ENCODE measurements around the gene OR51A4. TPM values are rescaled to one million over a fixed set of nuclear protein-coding genes. Genes with fewer than 3 reads are reported as not detected.
"Not testable (repeated sequence)": the region's sequence is repeated elsewhere in the genome, so short reads cannot be mapped to it uniquely, and the experiment has no call there.

OR51A4 gene
- total RNA-seq, 1 experiment from 2014 or later = not detected

- no TSS peak for BruUV-seq (replicated peaks)
- no peak for DNase-seq
- no peaks in the 10 kb centered on the region for H3K36me3 Mint-ChIP-seq (ENCODE audit: insufficient read depth, unreplicated experiment)
- H3K27me3 Mint-ChIP-seq (ENCODE audit: unreplicated experiment) = no peaks in the 10 kb centered on the region
- H3K9me3 Mint-ChIP-seq (ENCODE audit: low read depth, unreplicated experiment) = no peaks in the 10 kb centered on the region
- TF ChIP-seq CTCF (IDR thresholded peaks at IDR 0.05; ENCODE audit: unreplicated experiment) = no peak
- no peak overlapping the region for H3K27ac Mint-ChIP-seq (ENCODE audit: unreplicated experiment)
- no peaks in the 10 kb centered on the region for H3K4me1 Mint-ChIP-seq (ENCODE audit: low read depth, unreplicated experiment)
- intact Hi-C loops (cut with micrococcal nuclease; ENCODE audit: unreplicated experiment) = no loop called here
- no peak overlapping the region for H3K4me3 Mint-ChIP-seq (ENCODE audit: low read depth, unreplicated experiment)
- CTCF ChIA-PET = no interaction called here
Measured at GRCh38 chr11:4957396-4957795, 10.0 kb upstream of the OR51A4 start.

DNA sequence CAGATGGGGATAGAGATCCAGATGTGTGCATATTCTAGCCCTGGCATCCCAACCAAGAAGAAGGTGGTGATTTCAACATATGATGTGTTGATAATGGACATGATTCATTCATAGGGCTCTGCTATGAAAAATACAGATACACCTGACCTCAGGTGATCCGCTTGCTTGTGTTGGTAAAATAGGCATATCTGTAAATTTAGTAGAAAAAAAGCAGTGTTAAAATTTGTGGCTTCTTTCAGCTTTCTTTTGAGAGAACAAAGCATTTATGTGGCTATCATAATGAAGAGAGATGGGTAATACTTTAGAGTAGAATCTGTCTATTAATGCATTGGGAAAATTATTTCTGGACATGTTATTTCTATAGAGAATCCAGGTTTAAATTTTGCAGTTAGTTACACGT, 8.2 kb upstream of the OR51A4 start, which contains the start of gene OR51A2:
OR51A2 (minus strand) TSS at position 101 of the 400 bp plus-strand sequence; CDS start at position 101, 0 bp downstream.
- H3K4me3 Mint-ChIP-seq (ENCODE audit: low read depth, unreplicated experiment); H3K27ac Mint-ChIP-seq (ENCODE audit: unreplicated experiment); H3K27me3 Mint-ChIP-seq (ENCODE audit: unreplicated experiment); CTCF ChIA-PET; DNase-seq; H3K4me1 Mint-ChIP-seq (ENCODE audit: low read depth, unreplicated experiment); H3K9me3 Mint-ChIP-seq (ENCODE audit: low read depth, unreplicated experiment); H3K36me3 Mint-ChIP-seq (ENCODE audit: insufficient read depth, unreplicated experiment); BruUV-seq (replicated peaks): not testable (repeated sequence)
- intact Hi-C loops (cut with micrococcal nuclease; ENCODE audit: unreplicated experiment) = loop anchor here (1.0 kb wide), 1 partner anchor 9 kb away; no protein-coding TSS in a partner anchor

DNA sequence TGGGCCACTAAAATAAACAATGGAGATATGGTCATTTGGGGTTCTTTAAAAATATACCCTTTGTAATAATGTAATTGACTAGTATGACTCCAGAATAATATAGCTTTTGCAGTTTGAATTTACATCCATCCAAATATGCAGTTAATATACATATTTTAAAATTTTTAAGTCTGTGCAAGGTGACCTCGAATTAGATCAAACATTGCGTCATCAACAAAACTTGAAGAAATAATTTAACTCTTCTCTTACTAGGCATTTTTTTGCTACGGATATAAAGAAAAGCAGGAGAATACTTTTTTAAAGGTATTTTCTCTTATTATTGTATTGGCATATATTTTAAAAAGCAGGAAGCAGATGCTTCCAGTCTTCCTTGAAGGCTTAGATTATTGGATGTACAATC, 10.7 kb downstream of the OR51A4 start:
- Mint-ChIP-seq H3K4me1 (ENCODE audit: low read depth, unreplicated experiment) (no peaks in the 10 kb centered on the region), H3K27ac (ENCODE audit: unreplicated experiment) (no peak overlapping the region), H3K27me3 (ENCODE audit: unreplicated experiment) (peaks cover 16% of the 10 kb centered on the region), H3K9me3 (ENCODE audit: low read depth, unreplicated experiment) (peaks cover 7% of the 10 kb centered on the region), H3K36me3 (ENCODE audit: insufficient read depth, unreplicated experiment) (no peaks in the 10 kb centered on the region), H3K4me3 (ENCODE audit: low read depth, unreplicated experiment) (no peak overlapping the region)
- intact Hi-C loops (cut with micrococcal nuclease; ENCODE audit: unreplicated experiment) = no loop called here
- BruUV-seq (replicated peaks) = no TSS peak
- CTCF ChIA-PET = no interaction called here
- DNase-seq = no peak
- TF ChIP-seq CTCF (IDR thresholded peaks at IDR 0.05; ENCODE audit: unreplicated experiment) = no peak

DNA sequence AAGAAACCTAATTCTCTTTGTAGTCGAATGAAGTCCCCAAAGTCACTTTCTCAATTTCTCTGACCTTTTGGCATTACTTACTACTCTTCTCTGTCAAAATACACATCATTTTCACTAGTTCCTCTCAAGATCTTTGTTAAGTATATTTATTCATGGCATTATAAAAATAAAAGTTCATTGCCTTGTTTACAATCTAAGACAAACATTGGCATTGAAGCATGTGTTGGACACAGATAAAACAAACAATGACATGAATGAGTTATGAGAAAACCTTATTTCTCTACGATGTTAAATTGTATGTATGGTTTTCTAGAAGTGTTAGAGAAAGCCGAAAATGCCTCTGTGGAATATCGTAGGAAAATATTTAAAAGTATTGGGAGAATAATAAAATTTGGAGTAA, 14.7 kb downstream of the OR51A4 start:
- DNase-seq = no peak
- Mint-ChIP-seq H3K9me3 (ENCODE audit: low read depth, unreplicated experiment) (peaks cover 6% of the 10 kb centered on the region), H3K4me3 (ENCODE audit: low read depth, unreplicated experiment) (no peak overlapping the region), H3K27me3 (ENCODE audit: unreplicated experiment) (peaks cover 8% of the 10 kb centered on the region), H3K4me1 (ENCODE audit: low read depth, unreplicated experiment) (no peaks in the 10 kb centered on the region), H3K36me3 (ENCODE audit: insufficient read depth, unreplicated experiment) (no peaks in the 10 kb centered on the region), H3K27ac (ENCODE audit: unreplicated experiment) (no peak overlapping the region)
- CTCF ChIA-PET = no interaction called here
- no TSS peak for BruUV-seq (replicated peaks)
- intact Hi-C loops (cut with micrococcal nuclease; ENCODE audit: unreplicated experiment) = no loop called here
- TF ChIP-seq CTCF (IDR thresholded peaks at IDR 0.05; ENCODE audit: unreplicated experiment) = no peak

- CTCF ChIA-PET = no interaction called here
Measured at GRCh38 chr11:4926608-4927007, 20.8 kb downstream of the OR51A4 start.

More at GRCh38 chr11:4926608-4927007, 20.8 kb downstream of the OR51A4 start:
- intact Hi-C loops (cut with micrococcal nuclease; ENCODE audit: unreplicated experiment) = no loop called here
- H3K4me1 Mint-ChIP-seq (ENCODE audit: low read depth, unreplicated experiment) = no peaks in the 10 kb centered on the region
- no peak overlapping the region for H3K27ac Mint-ChIP-seq (ENCODE audit: unreplicated experiment)
- TF ChIP-seq CTCF (IDR thresholded peaks at IDR 0.05; ENCODE audit: unreplicated experiment) = no peak
- H3K36me3 Mint-ChIP-seq (ENCODE audit: insufficient read depth, unreplicated experiment) = no peaks in the 10 kb centered on the region
- peaks cover 6% of the 10 kb centered on the region for H3K9me3 Mint-ChIP-seq (ENCODE audit: low read depth, unreplicated experiment)
- no peak for DNase-seq
- H3K4me3 Mint-ChIP-seq (ENCODE audit: low read depth, unreplicated experiment) = no peak overlapping the region
- no peaks in the 10 kb centered on the region for H3K27me3 Mint-ChIP-seq (ENCODE audit: unreplicated experiment)
- no TSS peak for BruUV-seq (replicated peaks)

All from Calu3 (cell line).